ENCODE results near the gene GNA15.

DNA sequence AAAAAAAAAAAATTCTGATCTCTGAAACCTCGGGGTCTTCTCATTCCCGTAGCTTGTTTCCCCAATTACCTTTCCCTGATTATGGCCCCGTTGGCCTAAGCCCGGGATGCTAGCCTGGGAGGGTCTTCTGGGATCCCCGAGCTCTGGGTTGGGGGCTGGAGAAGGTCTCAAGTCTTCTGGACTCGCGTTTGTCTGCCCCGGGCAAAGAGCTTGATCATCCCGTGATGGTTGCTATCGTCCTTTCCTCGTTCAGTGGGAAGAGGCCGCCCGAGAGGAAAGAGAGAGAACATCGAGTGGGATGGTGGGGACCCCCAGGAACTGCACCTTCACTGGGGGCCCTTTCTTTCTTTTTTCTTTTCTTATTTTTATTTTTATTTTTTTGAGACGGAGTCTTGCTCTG, 2.4 kb downstream of the GNA15 start:
- no peak for TF ChIP-seq POLR2A (IDR thresholded peaks at IDR 0.05)
- TF ChIP-seq, protein P1, sequence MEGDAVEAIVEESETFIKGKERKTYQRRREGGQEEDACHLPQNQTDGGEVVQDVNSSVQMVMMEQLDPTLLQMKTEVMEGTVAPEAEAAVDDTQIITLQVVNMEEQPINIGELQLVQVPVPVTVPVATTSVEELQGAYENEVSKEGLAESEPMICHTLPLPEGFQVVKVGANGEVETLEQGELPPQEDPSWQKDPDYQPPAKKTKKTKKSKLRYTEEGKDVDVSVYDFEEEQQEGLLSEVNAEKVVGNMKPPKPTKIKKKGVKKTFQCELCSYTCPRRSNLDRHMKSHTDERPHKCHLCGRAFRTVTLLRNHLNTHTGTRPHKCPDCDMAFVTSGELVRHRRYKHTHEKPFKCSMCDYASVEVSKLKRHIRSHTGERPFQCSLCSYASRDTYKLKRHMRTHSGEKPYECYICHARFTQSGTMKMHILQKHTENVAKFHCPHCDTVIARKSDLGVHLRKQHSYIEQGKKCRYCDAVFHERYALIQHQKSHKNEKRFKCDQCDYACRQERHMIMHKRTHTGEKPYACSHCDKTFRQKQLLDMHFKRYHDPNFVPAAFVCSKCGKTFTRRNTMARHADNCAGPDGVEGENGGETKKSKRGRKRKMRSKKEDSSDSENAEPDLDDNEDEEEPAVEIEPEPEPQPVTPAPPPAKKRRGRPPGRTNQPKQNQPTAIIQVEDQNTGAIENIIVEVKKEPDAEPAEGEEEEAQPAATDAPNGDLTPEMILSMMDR (IDR thresholded peaks at IDR 0.05) = no peak

All from esophagus squamous epithelium (tissue), 4 donors.